ENCODE results near the gene CTDSPL.

GRCh38 chr3:38016410-38016809 lies 154.7 kb downstream of the CTDSPL start:
- no peak for TF ChIP-seq SSRP1 (CRISPR knock-in tag; IDR thresholded peaks at IDR 0.05)
- TF ChIP-seq ZFP36 (IDR thresholded peaks at IDR 0.05; ENCODE audit: borderline replicate concordance, low read depth, low read length, partially characterized antibody): no peak
- TF ChIP-seq ZNF687 (CRISPR knock-in tag; IDR thresholded peaks at IDR 0.05): no peak; the same call in 1 of the 2 replicates
- no peak for TF ChIP-seq EHMT2 (IDR thresholded peaks at IDR 0.05; ENCODE audit: borderline replicate concordance, low read depth, low read length)
- TF ChIP-seq BHLHE40 (IDR thresholded peaks at IDR 0.05; ENCODE audit: low read length): no peak
- TF ChIP-seq MBD4 (IDR thresholded peaks at IDR 0.05; ENCODE audit: borderline replicate concordance, low read length): no peak
- TF ChIP-seq POLR2AphosphoS5 (IDR thresholded peaks at IDR 0.05; ENCODE audit: low read depth, low read length): no peak
- TF ChIP-seq ZNF264 (CRISPR knock-in tag; IDR thresholded peaks at IDR 0.05): no peak
- no peak for TF ChIP-seq NFIC (IDR thresholded peaks at IDR 0.05; ENCODE audit: low read length)
- TF ChIP-seq, protein P1, sequence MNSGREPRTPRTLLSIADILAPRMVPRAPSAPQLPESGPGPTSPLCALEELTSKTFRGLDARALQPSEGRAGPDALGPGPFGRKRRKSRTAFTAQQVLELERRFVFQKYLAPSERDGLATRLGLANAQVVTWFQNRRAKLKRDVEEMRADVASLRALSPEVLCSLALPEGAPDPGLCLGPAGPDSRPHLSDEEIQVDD (CRISPR knock-in tag; IDR thresholded peaks at IDR 0.05; ENCODE audit: borderline replicate concordance): no peak
- no peak for TF ChIP-seq ZBTB44 (CRISPR knock-in tag; IDR thresholded peaks at IDR 0.05)
- TF ChIP-seq DNMT3B (CRISPR knock-in tag; conservative IDR thresholded peaks at IDR 0.05): no peak
- TF ChIP-seq SMARCE1 (IDR thresholded peaks at IDR 0.05; ENCODE audit: borderline replicate concordance): no peak
- TF ChIP-seq YY1 (IDR thresholded peaks at IDR 0.05; ENCODE audit: insufficient read depth, insufficient replicate concordance, low read depth, low read length): no peak

Data from HepG2 (cell line).